ENCODE measurements around the gene TIMP3. TPM values are rescaled to one million over a fixed set of nuclear protein-coding genes. Genes with fewer than 3 reads are reported as not detected.

Gene TIMP3
- total and polyA plus RNA-seq, 2 donors (not counting 3 experiments of a cell fraction or from before 2014, with no cell fraction given): 0.22 to 2.0 TPM

- DNase-seq (ENCODE audit: low read depth, low spot score): no peak
- no peaks in the 10 kb centered on the region for H3K27me3 ChIP-seq (ENCODE audit: control insufficient read depth in 2 of 2, insufficient read depth in 2 of 2, low read length in 2 of 2)
- H3K4me2 ChIP-seq (ENCODE audit: insufficient read depth, low read length): no peak overlapping the region
- no peak for TF ChIP-seq JUN (IDR thresholded peaks at IDR 0.05; ENCODE audit: borderline replicate concordance, insufficient read depth, insufficient read length, low read depth)
- TF ChIP-seq POLR2AphosphoS5 (IDR thresholded peaks at IDR 0.05; ENCODE audit: insufficient read depth, low read depth, low read length): no peak
- no peak for TF ChIP-seq POLR2A (IDR thresholded peaks at IDR 0.05; ENCODE audit: low read depth, low read length)
- no peak for TF ChIP-seq FOS (IDR thresholded peaks at IDR 0.05; ENCODE audit: borderline replicate concordance, insufficient read depth, low read length)
- TF ChIP-seq CTCF (IDR thresholded peaks at IDR 0.05; ENCODE audit: extremely low read depth in 1 of 2, insufficient read depth in 1 of 2, low read depth in 1 of 2, low read length in 2 of 2): no peak
- no peak for TF ChIP-seq EZH2 (IDR thresholded peaks at IDR 0.05; ENCODE audit: borderline replicate concordance, low read depth, low read length, severe bottlenecking)
- TF ChIP-seq MYC (IDR thresholded peaks at IDR 0.05; ENCODE audit: low read depth, low read length): no peak
- no peak for TF ChIP-seq GATA2 (IDR thresholded peaks at IDR 0.05; ENCODE audit: insufficient read depth, insufficient read length, low read depth, low read length)
- intact Hi-C loops (cut with micrococcal nuclease): no loop called here
- no peaks in the 10 kb centered on the region for H3K9me1 ChIP-seq (replicated peaks; ENCODE audit: control insufficient read depth, extremely low read depth, insufficient read depth, low read length)
- no peaks in the 10 kb centered on the region for H4K20me1 ChIP-seq (replicated peaks; ENCODE audit: control insufficient read depth, extremely low read depth, insufficient read depth, low read length)
- no peaks in the 10 kb centered on the region for H3K4me1 ChIP-seq (ENCODE audit: control insufficient read depth, extremely low read depth, insufficient read depth, low read length)
- ChIA-PET POLR2A (no interaction called here), CTCF (no interaction called here)
- no TSS peak for BruUV-seq (replicated peaks)
- no peaks in the 10 kb centered on the region for H3K36me3 ChIP-seq (ENCODE audit: control insufficient read depth in 2 of 2, extremely low read depth in 1 of 2, insufficient read depth in 2 of 2, low read length in 2 of 2)
- no peak overlapping the region for H2AFZ ChIP-seq (ENCODE audit: low read depth, low read length)
- no peak overlapping the region for H3K27ac ChIP-seq (ENCODE audit: insufficient read depth, low read depth, low read length)
- no peak for FAIRE-seq
- peaks cover 7% of the 10 kb centered on the region for H3K9me3 ChIP-seq (replicated peaks; ENCODE audit: control insufficient read depth, insufficient read depth, low read length)
- no peak overlapping the region for H3K9ac ChIP-seq (replicated peaks; ENCODE audit: extremely low read depth, insufficient read depth, low read length)
- no peak overlapping the region for H3K4me3 ChIP-seq (replicated peaks in 1 of 3; ENCODE audit: insufficient read depth in 1 of 3, low read depth in 1 of 3, low read length in 3 of 3)
- no peaks in the 10 kb centered on the region for H3K79me2 ChIP-seq (ENCODE audit: control insufficient read depth, insufficient read depth, low read length)
- dilution Hi-C loops (cut with MboI; ENCODE audit: extremely low pct_ligation_motif_present, low sequenced_read_pairs): no loop called here
Measured at GRCh38 chr22:32864596-32864995, 63.1 kb downstream of the TIMP3 start.
